ENCODE data around the gene LGALS3BP. TPM values are rescaled to one million over a fixed set of nuclear protein-coding genes. Genes with fewer than 3 reads are reported as not detected.
"Not testable (repeated sequence)": the region's sequence is repeated elsewhere in the genome, so short reads cannot be mapped to it uniquely, and the experiment has no call there.

LGALS3BP gene
- 524 and 575 TPM in 2 replicates for total RNA-seq (2014; rRNA removed; shearing (Covaris generic))

GRCh38 chr17:78979780-78980623 lies at the start of gene LGALS3BP:
Gene LGALS3BP, minus strand, starts transcription at chr17:78979923. Its CDS starts 2,732 bp downstream, at chr17:78977191.
- DNase-seq (ENCODE audit: low read depth), result peak; percentile 92

GRCh38 chr17:79028496-79029326 lies 49.0 kb upstream of the LGALS3BP start:
- peak; percentile 28 for DNase-seq (ENCODE audit: low read depth)

GRCh38 chr17:79027925-79028491 lies 48.3 kb upstream of the LGALS3BP start:
- DNase-seq (ENCODE audit: low read depth), result peak; percentile 93

- DNase-seq (ENCODE audit: low read depth), result peak; percentile 62
These were observed 47.7 kb upstream of the LGALS3BP start for GRCh38 chr17:79027274-79027924.

GRCh38 chr17:79026376-79027273 lies 46.9 kb upstream of the LGALS3BP start:
- DNase-seq (ENCODE audit: low read depth), result peak; percentile 91

- peak; percentile 58 for DNase-seq (ENCODE audit: low read depth)
These were observed 45.4 kb upstream of the LGALS3BP start for GRCh38 chr17:79024901-79025737.

GRCh38 chr17:79023886-79024771 lies 44.4 kb upstream of the LGALS3BP start, which contains the start of gene C1QTNF1:
Gene C1QTNF1, plus strand, starts transcription at chr17:79024169. Its CDS starts 19,800 bp downstream, at chr17:79043969.
- peak; percentile 64 for DNase-seq (ENCODE audit: low read depth)

GRCh38 chr17:79023180-79023705 lies 43.5 kb upstream of the LGALS3BP start:
- DNase-seq (ENCODE audit: low read depth), result no peak

- DNase-seq (ENCODE audit: low read depth), result no peak
These were observed 42.8 kb upstream of the LGALS3BP start for GRCh38 chr17:79022507-79022991.

GRCh38 chr17:79021929-79022328 lies 42.2 kb upstream of the LGALS3BP start:
- DNase-seq (ENCODE audit: low read depth), result not testable (repeated sequence)

GRCh38 chr17:79020631-79021301 lies 41.0 kb upstream of the LGALS3BP start:
- peak; percentile 77 for DNase-seq (ENCODE audit: low read depth)

GRCh38 chr17:79019632-79020584 lies 40.2 kb upstream of the LGALS3BP start:
- DNase-seq (ENCODE audit: low read depth), result peak; percentile 72

- no peak for DNase-seq (ENCODE audit: low read depth)
These were observed 39.5 kb upstream of the LGALS3BP start for GRCh38 chr17:79019261-79019631.

GRCh38 chr17:79018370-79018695 lies 38.6 kb upstream of the LGALS3BP start:
- no peak for DNase-seq (ENCODE audit: low read depth)

GRCh38 chr17:79017546-79018369 lies 38.0 kb upstream of the LGALS3BP start:
- DNase-seq (ENCODE audit: low read depth), result no peak
